SK-N-MC (cell line): ENCODE data around the gene CELA2B.
"Not testable (repeated sequence)": the region's sequence is repeated elsewhere in the genome, so short reads cannot be mapped to it uniquely, and the experiment has no call there.

ENCODE experiments used
- EZH2 ChIP-seq: fragments of 200-600 bp; sonication (generic); IDR thresholded peaks from one replicate; pipeline ENCODE4 v1.6.1; 2017; ENCODE audit warnings: antibody characterized with exemption
- FOXP2 ChIP-seq: optimal IDR thresholded peaks from 2 replicates; pipeline ENCODE3; 2011; ENCODE audit warnings: mild to moderate bottlenecking, moderate library complexity; ENCODE audit not compliant: insufficient read depth; ENCODE audit errors: extremely low read length, control extremely low read depth

GRCh38 chr1:15469821-15470448 lies 6.0 kb upstream of the CELA2B start:
- not testable (repeated sequence) for TF ChIP-seq EZH2, FOXP2
